GM20000 (cell line): Measurements from ENCODE around the gene KTN1.

Source experiments
- DNase-seq: peaks from one replicate; pipeline ENCODE4 v3.0.0; 2012; ENCODE audit warnings: low spot score
- CTCF ChIP-seq: IDR thresholded peaks from 2 replicates; pipeline ENCODE4 v1.5.1; 2012; ENCODE audit warnings: mild to moderate bottlenecking, control low read depth; ENCODE audit errors: extremely low read depth, missing control alignments

KTN1 gene

GRCh38 chr14:55600784-55601561, 21.0 kb downstream of the KTN1 start:
- TF ChIP-seq CTCF, result no peak
- no peak for DNase-seq

- no peak for DNase-seq
- no peak for TF ChIP-seq CTCF
These were observed 23.5 kb downstream of the KTN1 start for GRCh38 chr14:55603401-55603953.

- TF ChIP-seq CTCF, result no peak
These were observed 24.5 kb downstream of the KTN1 start for GRCh38 chr14:55604488-55604887.

GRCh38 chr14:55604900-55605418, 25.0 kb downstream of the KTN1 start:
- no peak for DNase-seq
- TF ChIP-seq CTCF, result no peak

More at GRCh38 chr14:55604488-55604887, 24.5 kb downstream of the KTN1 start:
- DNase-seq, result no peak

GRCh38 chr14:55605793-55606192, 25.8 kb downstream of the KTN1 start:
- no peak for TF ChIP-seq CTCF
- no peak for DNase-seq

GRCh38 chr14:55607386-55607785, 27.4 kb downstream of the KTN1 start:
- no peak for TF ChIP-seq CTCF
- DNase-seq, result no peak

- no peak for DNase-seq
- TF ChIP-seq CTCF, result no peak
These were observed 29.7 kb downstream of the KTN1 start for GRCh38 chr14:55609681-55610080.
